K562 (cell line): Measurements from ENCODE around the gene IRX6. TPM values are rescaled to one million over a fixed set of nuclear protein-coding genes. Genes with fewer than 3 reads are reported as not detected.

Source experiments
- ATAC-seq: fragments of 200-7000 bp; cut with Tn5 transposase; 3 replicates; pipeline ENCODE4 v1.9.1; 2020; ENCODE audit warnings: moderate library complexity
- BruUV-seq: library from RNA; stranded (reverse); fragments of 400-500 nt; replicated peaks from 2 replicates; lab custom pipeline; 2021; lab: Mats Ljungman, UMichigan
- CTCF ChIA-PET: fragments of 300-600 bp; formaldehyde crosslinking; extraction: SDS; loops from one replicate; lab custom pipeline; 2021; ENCODE audit warnings: low intra/inter-chr PET ratio; lab: Yijun Ruan, JAX
- POLR2A ChIA-PET: fragments of 300-600, 350-650 bp; sonication (Branson Sonifier 250); formaldehyde crosslinking; extraction: SDS; loops from one replicate; lab custom pipeline; 2021; ENCODE audit warnings: antibody characterized with exemption, inconsistent platforms; lab: Yijun Ruan, JAX
- DNase-seq, 4 experiments: peaks; one replicate each; pipeline versions ENCODE4 v3.0.0 to v3.0.0-alpha.2; 2011 to 2018; ENCODE audit warnings: low spot score in 3 of 4, mixed read lengths in 3 of 4; ENCODE audit errors: extremely low read depth in 1 of 4
- FAIRE-seq: peaks from 2 replicates; lab custom pipeline; 2011; peaks lifted over from hg19 to GRCh38; lab: Jason Lieb, UNC
- H2AFZ ChIP-seq: 2 replicates; pipeline ENCODE4 v1.6.0; 2011; ENCODE audit warnings: low read depth, low read length, control low read depth, inconsistent platforms
- H3K27ac ChIP-seq: fragments of 200-600 bp; 3 replicates; pipeline ENCODE4 v1.8.0; 2011; ENCODE audit warnings: low read depth, mild to moderate bottlenecking, control low read depth, inconsistent platforms, low read length, moderate library complexity, mixed read lengths; ENCODE audit errors: extremely low read depth
- H3K27me3 ChIP-seq, 2 experiments: fragments of 300-600 bp in 1 of 2; 2 replicates in 1 of 2; 3 replicates in 1 of 2; pipeline versions ENCODE4 v1.6.0 to v1.8.0; 2011; ENCODE audit warnings: inconsistent platforms in 2 of 2, low read length in 2 of 2, mild to moderate bottlenecking in 1 of 2, mixed read lengths in 1 of 2, moderate library complexity in 1 of 2; ENCODE audit not compliant: control insufficient read depth in 2 of 2, insufficient read depth in 2 of 2
- H3K36me3 ChIP-seq: fragments of 300-600 bp; 3 replicates; pipeline ENCODE4 v1.8.0; 2011; ENCODE audit warnings: mild to moderate bottlenecking, low read length, inconsistent platforms; ENCODE audit not compliant: control insufficient read depth, insufficient read depth
- H3K4me1 ChIP-seq, 2 experiments: fragments of 200-600 bp in 1 of 2; replicated peaks in 1 of 2; 2 replicates in 1 of 2; 3 replicates in 1 of 2; pipeline versions ENCODE4 v1.5.1 to v1.8.0; 2011; ENCODE audit warnings: inconsistent platforms in 2 of 2, low read length in 2 of 2, mild to moderate bottlenecking in 1 of 2, mixed read lengths in 1 of 2, moderate library complexity in 1 of 2; ENCODE audit not compliant: control insufficient read depth in 2 of 2, insufficient read depth in 2 of 2
- H3K4me2 ChIP-seq: 2 replicates; pipeline ENCODE4 v1.6.1; 2011; ENCODE audit warnings: low read length, control low read depth, inconsistent platforms, mixed read lengths; ENCODE audit not compliant: insufficient read depth
- H3K4me3 ChIP-seq: fragments of 200-600 bp; sonication (generic), shearing (Covaris generic); 2 replicates; pipeline ENCODE4 v1.5.1; 2016; ENCODE audit warnings: control low read depth, inconsistent platforms
- H3K79me2 ChIP-seq: fragments of 200-600 bp; 3 replicates; pipeline ENCODE4 v1.8.0; 2011; ENCODE audit warnings: low read length, inconsistent platforms; ENCODE audit not compliant: control insufficient read depth, insufficient read depth
- H3K9ac ChIP-seq, 2 experiments: 2 replicates each; pipeline versions ENCODE4 v1.6.0 to v1.6.1; 2011; ENCODE audit warnings: low read depth in 2 of 2, low read length in 2 of 2, control low read depth in 1 of 2, inconsistent platforms in 1 of 2, mild to moderate bottlenecking in 1 of 2, mixed read lengths in 1 of 2; ENCODE audit not compliant: insufficient read depth in 1 of 2
- H3K9me1 ChIP-seq: one replicate; pipeline ENCODE4 v1.6.0; 2011; ENCODE audit warnings: inconsistent platforms, mild to moderate bottlenecking, low read length, moderate library complexity; ENCODE audit not compliant: control insufficient read depth, insufficient read depth
- H3K9me3 ChIP-seq: replicated peaks from 2 replicates; pipeline ENCODE4 v1.5.1; 2011; ENCODE audit warnings: low read depth, low read length, inconsistent platforms; ENCODE audit not compliant: control insufficient read depth, insufficient read depth
- H4K20me1 ChIP-seq: replicated peaks from 2 replicates; pipeline ENCODE4 v1.6.1; 2011; ENCODE audit warnings: low read length, inconsistent platforms, mixed read lengths; ENCODE audit not compliant: control insufficient read depth, insufficient read depth
- DDX20 ChIP-seq: fragments of 450-650 bp; IDR thresholded peaks from 2 replicates; pipeline ENCODE4 v1.6.1; 2016; ENCODE audit warnings: missing genetic modification characterization, low read depth, mild to moderate bottlenecking, missing compliant biosample characterization, moderate library complexity
- E2F1 ChIP-seq: sonication (generic); formaldehyde crosslinking; IDR thresholded peaks from 2 replicates; pipeline ENCODE4 v1.8.1; 2023; ENCODE audit warnings: mild to moderate bottlenecking, missing genetic modification reagents, moderate library complexity
- EGR1 ChIP-seq: fragments of 450-650 bp; conservative IDR thresholded peaks from 2 replicates; pipeline ENCODE4 v1.6.1; 2017; ENCODE audit warnings: mild to moderate bottlenecking
- PCBP2 ChIP-seq: fragments of 200-400 bp; formaldehyde crosslinking; IDR thresholded peaks from 2 replicates; pipeline ENCODE4 v1.6.1; 2018; ENCODE audit warnings: low read length, low read depth, mild to moderate bottlenecking, moderate library complexity; ENCODE audit not compliant: poor library complexity, severe bottlenecking
- PTTG1 ChIP-seq: fragments of 450-650 bp; IDR thresholded peaks from 2 replicates; pipeline ENCODE4 v1.6.1; 2016; ENCODE audit warnings: low read depth, mild to moderate bottlenecking, missing genetic modification characterization, missing compliant biosample characterization
- SPI1 ChIP-seq: IDR thresholded peaks from 2 replicates; pipeline ENCODE4 v1.6.1; 2011; ENCODE audit warnings: low read depth, low read length, control low read depth, borderline replicate concordance
- ZBTB1 ChIP-seq: sonication (generic); formaldehyde crosslinking; IDR thresholded peaks from 2 replicates; pipeline ENCODE4 v1.8.1; 2023; ENCODE audit warnings: missing genetic modification reagents, low read depth, mild to moderate bottlenecking, borderline replicate concordance
- ZFP30 ChIP-seq: fragments of 250-450 bp; sonication (Bioruptor Pico); IDR thresholded peaks from 2 replicates; pipeline ENCODE4 v1.8.0; 2022; ENCODE audit warnings: moderate library complexity, mild to moderate bottlenecking, inconsistent platforms, borderline replicate concordance
- ZNF274 ChIP-seq: IDR thresholded peaks from 2 replicates; pipeline ENCODE4 v1.6.1; 2011; ENCODE audit warnings: low read depth, mild to moderate bottlenecking, low read length, moderate library complexity, borderline replicate concordance
- WGBS: fragments of 100-300 bp; shearing (Covaris generic); methylation state at CpG from one replicate; pipeline ENCODE4 v1.1.6; 2016; ENCODE audit warnings: low coverage, mixed read lengths; ENCODE audit not compliant: insufficient coverage; ENCODE audit errors: missing lambda C conversion rate; 5-methylcytosine and 5-hydroxymethylcytosine counted together
- in situ Hi-C: fragments of 300-500 bp; cut with MboI; formaldehyde crosslinking; loops from 4 replicates; pipeline ENCODE4 v1.15.0; 2018; ENCODE audit warnings: inconsistent platforms, mixed read lengths
- intact Hi-C: fragments of 100-400 bp; cut with micrococcal nuclease; formaldehyde crosslinking; loops from 2 replicates; pipeline ENCODE4 v1.14.2; 2022
- polyA plus RNA-seq, 8 experiments: library from polyadenylated mRNA; depleted of rRNA in 4 of 8; stranded (reverse) in 5 of 8; unstranded in 3 of 8; fragments of >200 nt; fragmentation: Nextera tagmentation in 2 of 8; fragmentation: Illumina TruSeq in 1 of 8; extraction: Ambion mirVana in 2 of 8; extraction: Trizol in 1 of 8; gene quantifications; 2 replicates each; pipeline versions ENCODE4 v1.2.1 to v1.2.3, GENCODE V29; 2011 to 2014; ENCODE audit warnings: inconsistent platforms in 1 of 8, missing spikeins in 1 of 8
- total RNA-seq, 7 experiments: library from RNA; depleted of rRNA in 6 of 7; stranded (reverse); fragments of >200 nt in 6 of 7; fragmentation: Illumina TruSeq in 2 of 7; extraction: Trizol in 2 of 7; gene quantifications; 2 replicates each; pipeline versions ENCODE4 v1.2.1 to v1.2.3, GENCODE V29; 2011 to 2021; ENCODE audit warnings: low replicate concordance in 1 of 7
- TF ChIP-seq, protein P1 (sequence below), 3 experiments: fragments of 200-800 bp in 1 of 3; fragments of 250-450 bp in 1 of 3; fragments of 450-650 bp in 1 of 3; sonication (Bioruptor Pico) in 1 of 3; sonication (Bioruptor generic) in 1 of 3; formaldehyde crosslinking in 1 of 3; IDR thresholded peaks; 2 replicates each; pipeline versions ENCODE4 v1.6.1 to v1.8.0; 2016 to 2022; ENCODE audit warnings: mild to moderate bottlenecking in 2 of 3, missing genetic modification characterization in 2 of 3, missing compliant biosample characterization in 1 of 3, moderate library complexity in 1 of 3
- TF ChIP-seq, protein P2 (sequence below): fragments of 200-800 bp; sonication (Bioruptor generic); IDR thresholded peaks from 2 replicates; pipeline ENCODE4 v1.6.1; 2016; ENCODE audit warnings: missing genetic modification characterization, missing compliant biosample characterization

Gene IRX6
- total and polyA plus RNA-seq, 9 of the 15 experiments (the other 6 are each of a cell fraction or from before 2014, with no cell fraction given): 0.07 to 0.29 (median 0.14) TPM; not detected in 4

DNA sequence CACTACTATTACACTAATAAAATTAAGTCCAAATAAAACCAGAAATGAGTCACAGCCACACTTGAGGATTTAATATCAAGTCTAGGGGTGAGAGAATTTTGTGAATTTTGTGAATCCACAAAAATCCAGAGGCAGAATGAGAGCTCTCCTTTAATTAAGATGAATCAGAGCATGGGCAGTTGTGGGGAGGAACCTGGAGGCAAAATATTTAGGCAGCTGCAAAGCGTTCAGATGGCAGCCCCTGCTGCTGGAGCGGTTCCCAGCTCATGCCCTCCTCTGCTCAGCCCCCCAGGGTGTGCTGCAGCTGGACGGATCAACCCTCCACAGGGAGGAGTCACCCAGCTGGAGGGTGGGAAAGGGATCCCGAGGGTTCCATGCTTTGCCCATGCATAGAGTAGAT is 43.4 kb upstream of the IRX6 start:
- POLR2A ChIA-PET: no interaction called here
- no TSS peak for BruUV-seq
- TF ChIP-seq DDX20 (tag) (no peak), ZNF274 (no peak), SPI1 (no peak), PCBP2 (no peak), E2F1 (CRISPR knock-in tag) (no peak), ZBTB1 (CRISPR knock-in tag) (no peak), ZFP30 (no peak), PTTG1 (tag) (no peak), EGR1 (no peak)
- TF ChIP-seq, protein P1, sequence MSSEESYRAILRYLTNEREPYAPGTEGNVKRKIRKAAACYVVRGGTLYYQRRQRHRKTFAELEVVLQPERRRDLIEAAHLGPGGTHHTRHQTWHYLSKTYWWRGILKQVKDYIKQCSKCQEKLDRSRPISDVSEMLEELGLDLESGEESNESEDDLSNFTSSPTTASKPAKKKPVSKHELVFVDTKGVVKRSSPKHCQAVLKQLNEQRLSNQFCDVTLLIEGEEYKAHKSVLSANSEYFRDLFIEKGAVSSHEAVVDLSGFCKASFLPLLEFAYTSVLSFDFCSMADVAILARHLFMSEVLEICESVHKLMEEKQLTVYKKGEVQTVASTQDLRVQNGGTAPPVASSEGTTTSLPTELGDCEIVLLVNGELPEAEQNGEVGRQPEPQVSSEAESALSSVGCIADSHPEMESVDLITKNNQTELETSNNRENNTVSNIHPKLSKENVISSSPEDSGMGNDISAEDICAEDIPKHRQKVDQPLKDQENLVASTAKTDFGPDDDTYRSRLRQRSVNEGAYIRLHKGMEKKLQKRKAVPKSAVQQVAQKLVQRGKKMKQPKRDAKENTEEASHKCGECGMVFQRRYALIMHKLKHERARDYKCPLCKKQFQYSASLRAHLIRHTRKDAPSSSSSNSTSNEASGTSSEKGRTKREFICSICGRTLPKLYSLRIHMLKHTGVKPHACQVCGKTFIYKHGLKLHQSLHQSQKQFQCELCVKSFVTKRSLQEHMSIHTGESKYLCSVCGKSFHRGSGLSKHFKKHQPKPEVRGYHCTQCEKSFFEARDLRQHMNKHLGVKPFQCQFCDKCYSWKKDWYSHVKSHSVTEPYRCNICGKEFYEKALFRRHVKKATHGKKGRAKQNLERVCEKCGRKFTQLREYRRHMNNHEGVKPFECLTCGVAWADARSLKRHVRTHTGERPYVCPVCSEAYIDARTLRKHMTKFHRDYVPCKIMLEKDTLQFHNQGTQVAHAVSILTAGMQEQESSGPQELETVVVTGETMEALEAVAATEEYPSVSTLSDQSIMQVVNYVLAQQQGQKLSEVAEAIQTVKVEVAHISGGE (CRISPR knock-in tag; IDR thresholded peaks at IDR 0.05): no peak
- TF ChIP-seq, protein P2, sequence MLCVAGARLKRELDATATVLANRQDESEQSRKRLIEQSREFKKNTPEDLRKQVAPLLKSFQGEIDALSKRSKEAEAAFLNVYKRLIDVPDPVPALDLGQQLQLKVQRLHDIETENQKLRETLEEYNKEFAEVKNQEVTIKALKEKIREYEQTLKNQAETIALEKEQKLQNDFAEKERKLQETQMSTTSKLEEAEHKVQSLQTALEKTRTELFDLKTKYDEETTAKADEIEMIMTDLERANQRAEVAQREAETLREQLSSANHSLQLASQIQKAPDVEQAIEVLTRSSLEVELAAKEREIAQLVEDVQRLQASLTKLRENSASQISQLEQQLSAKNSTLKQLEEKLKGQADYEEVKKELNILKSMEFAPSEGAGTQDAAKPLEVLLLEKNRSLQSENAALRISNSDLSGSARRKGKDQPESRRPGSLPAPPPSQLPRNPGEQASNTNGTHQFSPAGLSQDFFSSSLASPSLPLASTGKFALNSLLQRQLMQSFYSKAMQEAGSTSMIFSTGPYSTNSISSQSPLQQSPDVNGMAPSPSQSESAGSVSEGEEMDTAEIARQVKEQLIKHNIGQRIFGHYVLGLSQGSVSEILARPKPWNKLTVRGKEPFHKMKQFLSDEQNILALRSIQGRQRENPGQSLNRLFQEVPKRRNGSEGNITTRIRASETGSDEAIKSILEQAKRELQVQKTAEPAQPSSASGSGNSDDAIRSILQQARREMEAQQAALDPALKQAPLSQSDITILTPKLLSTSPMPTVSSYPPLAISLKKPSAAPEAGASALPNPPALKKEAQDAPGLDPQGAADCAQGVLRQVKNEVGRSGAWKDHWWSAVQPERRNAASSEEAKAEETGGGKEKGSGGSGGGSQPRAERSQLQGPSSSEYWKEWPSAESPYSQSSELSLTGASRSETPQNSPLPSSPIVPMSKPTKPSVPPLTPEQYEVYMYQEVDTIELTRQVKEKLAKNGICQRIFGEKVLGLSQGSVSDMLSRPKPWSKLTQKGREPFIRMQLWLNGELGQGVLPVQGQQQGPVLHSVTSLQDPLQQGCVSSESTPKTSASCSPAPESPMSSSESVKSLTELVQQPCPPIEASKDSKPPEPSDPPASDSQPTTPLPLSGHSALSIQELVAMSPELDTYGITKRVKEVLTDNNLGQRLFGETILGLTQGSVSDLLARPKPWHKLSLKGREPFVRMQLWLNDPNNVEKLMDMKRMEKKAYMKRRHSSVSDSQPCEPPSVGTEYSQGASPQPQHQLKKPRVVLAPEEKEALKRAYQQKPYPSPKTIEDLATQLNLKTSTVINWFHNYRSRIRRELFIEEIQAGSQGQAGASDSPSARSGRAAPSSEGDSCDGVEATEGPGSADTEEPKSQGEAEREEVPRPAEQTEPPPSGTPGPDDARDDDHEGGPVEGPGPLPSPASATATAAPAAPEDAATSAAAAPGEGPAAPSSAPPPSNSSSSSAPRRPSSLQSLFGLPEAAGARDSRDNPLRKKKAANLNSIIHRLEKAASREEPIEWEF (CRISPR knock-in tag): no peak

More for the DNA sequence above, 43.4 kb upstream of the IRX6 start:
- Histone ChIP-seq H3K4me3 (no peak overlapping the region), H3K9ac (no peak overlapping the region), H3K27me3 (no peaks in the 10 kb centered on the region), H3K27ac (no peak overlapping the region), H3K4me2 (no peak overlapping the region), H3K9me3 (no peaks in the 10 kb centered on the region), H3K79me2 (no peaks in the 10 kb centered on the region), H3K4me1 (no peaks in the 10 kb centered on the region), H4K20me1 (no peaks in the 10 kb centered on the region), H3K36me3 (no peaks in the 10 kb centered on the region), H3K9me1 (no peaks in the 10 kb centered on the region), H2AFZ (no peak overlapping the region)
- in situ Hi-C loops: no loop called here
- DNase-seq (no peak), ATAC-seq (no peak), FAIRE-seq (no peak)
- intact Hi-C loops: no loop called here
- WGBS: 0% methylated on average over 4 of the region's 4 CpGs
- CTCF ChIA-PET: no interaction called here
